Measurements from ENCODE around the gene PDLIM4. TPM values are rescaled to one million over a fixed set of nuclear protein-coding genes. Genes with fewer than 3 reads are reported as not detected.

The PDLIM4 gene
- total RNA-seq, 1 donor from 2014 or later, result 146 TPM

DNA sequence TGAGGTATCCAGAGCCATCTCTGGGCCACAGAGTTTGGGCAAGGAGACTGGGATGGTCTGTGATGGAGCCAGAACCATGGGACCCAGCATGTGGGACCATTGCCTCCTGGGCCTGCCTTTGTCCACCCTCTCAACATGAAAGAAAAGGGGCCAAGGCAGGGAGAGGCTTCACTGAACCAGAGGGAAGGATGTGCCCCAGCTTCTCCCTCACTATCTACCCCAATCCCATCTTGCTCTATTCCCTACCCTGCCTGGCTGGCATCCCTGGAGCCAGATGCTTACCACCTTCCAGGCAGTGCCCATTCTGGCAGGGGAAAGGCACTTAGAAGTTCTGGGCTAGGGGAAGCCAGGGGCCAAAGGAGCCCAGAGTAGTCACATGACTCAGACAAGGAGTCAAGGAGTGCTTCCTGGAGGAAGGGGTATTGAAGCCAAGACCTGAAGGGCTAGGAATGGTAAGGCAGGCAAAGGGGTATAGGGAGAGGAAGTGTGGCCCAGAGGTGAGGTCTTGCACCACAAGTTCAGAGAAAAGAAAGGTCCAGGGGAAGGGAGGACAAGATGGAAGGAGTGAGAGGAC lies 9.8 kb downstream of the PDLIM4 start:
- H3K4me3 ChIP-seq (ENCODE audit: low read depth, low read length), result no peak overlapping the region
- TF ChIP-seq, protein P1, sequence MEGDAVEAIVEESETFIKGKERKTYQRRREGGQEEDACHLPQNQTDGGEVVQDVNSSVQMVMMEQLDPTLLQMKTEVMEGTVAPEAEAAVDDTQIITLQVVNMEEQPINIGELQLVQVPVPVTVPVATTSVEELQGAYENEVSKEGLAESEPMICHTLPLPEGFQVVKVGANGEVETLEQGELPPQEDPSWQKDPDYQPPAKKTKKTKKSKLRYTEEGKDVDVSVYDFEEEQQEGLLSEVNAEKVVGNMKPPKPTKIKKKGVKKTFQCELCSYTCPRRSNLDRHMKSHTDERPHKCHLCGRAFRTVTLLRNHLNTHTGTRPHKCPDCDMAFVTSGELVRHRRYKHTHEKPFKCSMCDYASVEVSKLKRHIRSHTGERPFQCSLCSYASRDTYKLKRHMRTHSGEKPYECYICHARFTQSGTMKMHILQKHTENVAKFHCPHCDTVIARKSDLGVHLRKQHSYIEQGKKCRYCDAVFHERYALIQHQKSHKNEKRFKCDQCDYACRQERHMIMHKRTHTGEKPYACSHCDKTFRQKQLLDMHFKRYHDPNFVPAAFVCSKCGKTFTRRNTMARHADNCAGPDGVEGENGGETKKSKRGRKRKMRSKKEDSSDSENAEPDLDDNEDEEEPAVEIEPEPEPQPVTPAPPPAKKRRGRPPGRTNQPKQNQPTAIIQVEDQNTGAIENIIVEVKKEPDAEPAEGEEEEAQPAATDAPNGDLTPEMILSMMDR (IDR thresholded peaks at IDR 0.05; ENCODE audit: insufficient read depth, low read length, poor library complexity, severe bottlenecking), result no peak
- H3K27me3 ChIP-seq (ENCODE audit: control insufficient read depth, insufficient read depth, low read length), result no peaks in the 10 kb centered on the region
- H3K36me3 ChIP-seq (ENCODE audit: control insufficient read depth, insufficient read depth, low read length), result peaks cover 10% of the 10 kb centered on the region
- no peak for DNase-seq (ENCODE audit: low read depth)

DNA sequence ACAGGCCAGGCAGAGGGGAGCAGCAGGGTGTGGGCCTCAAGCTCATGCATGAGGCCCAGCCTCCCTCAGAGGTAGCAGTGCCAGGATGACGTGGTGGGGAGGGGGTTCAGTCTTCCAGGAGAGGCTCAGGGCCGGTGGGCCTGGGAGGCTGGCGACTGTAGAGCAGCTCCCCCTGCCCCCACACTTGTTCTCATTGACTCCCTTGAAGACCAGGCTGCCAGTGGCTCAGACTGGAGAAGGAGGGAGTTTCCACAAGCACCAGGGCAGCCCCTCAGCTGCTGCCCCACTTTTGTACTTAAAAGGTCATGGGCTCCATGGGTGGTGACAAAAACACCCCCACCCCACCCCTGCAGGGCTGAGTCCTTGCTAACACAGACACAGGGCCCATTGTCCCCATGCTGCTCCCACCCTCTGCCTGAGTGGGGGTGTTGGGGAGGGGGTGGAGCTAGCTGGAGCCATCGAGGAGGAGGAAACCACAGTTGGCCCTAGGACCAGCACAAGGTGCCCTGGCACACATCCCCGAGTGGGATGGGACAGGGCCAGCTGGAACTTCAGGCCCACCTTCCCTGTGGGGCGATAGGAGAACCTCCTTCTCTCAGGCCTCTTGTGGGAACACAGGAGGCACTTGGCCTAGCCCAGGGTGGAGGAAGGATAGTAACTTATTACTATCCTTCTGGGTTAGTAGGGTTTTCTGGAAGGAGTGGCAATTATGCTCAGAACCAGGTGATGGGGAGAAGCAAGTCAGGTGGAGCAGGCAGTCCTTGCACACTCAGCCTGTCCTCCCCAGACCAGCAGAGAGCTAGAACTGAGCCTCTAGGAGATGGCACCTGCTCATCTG lies 10.7 kb downstream of the PDLIM4 start:
- peaks cover 8% of the 10 kb centered on the region for H3K36me3 ChIP-seq (ENCODE audit: control insufficient read depth, insufficient read depth, low read length)
- TF ChIP-seq, protein P1 (IDR thresholded peaks at IDR 0.05; ENCODE audit: insufficient read depth, low read length, poor library complexity, severe bottlenecking), result no peak
- no peak overlapping the region for H3K4me3 ChIP-seq (ENCODE audit: low read depth, low read length)
- no peak for DNase-seq (ENCODE audit: low read depth)
- H3K27me3 ChIP-seq (ENCODE audit: control insufficient read depth, insufficient read depth, low read length), result no peaks in the 10 kb centered on the region

DNA sequence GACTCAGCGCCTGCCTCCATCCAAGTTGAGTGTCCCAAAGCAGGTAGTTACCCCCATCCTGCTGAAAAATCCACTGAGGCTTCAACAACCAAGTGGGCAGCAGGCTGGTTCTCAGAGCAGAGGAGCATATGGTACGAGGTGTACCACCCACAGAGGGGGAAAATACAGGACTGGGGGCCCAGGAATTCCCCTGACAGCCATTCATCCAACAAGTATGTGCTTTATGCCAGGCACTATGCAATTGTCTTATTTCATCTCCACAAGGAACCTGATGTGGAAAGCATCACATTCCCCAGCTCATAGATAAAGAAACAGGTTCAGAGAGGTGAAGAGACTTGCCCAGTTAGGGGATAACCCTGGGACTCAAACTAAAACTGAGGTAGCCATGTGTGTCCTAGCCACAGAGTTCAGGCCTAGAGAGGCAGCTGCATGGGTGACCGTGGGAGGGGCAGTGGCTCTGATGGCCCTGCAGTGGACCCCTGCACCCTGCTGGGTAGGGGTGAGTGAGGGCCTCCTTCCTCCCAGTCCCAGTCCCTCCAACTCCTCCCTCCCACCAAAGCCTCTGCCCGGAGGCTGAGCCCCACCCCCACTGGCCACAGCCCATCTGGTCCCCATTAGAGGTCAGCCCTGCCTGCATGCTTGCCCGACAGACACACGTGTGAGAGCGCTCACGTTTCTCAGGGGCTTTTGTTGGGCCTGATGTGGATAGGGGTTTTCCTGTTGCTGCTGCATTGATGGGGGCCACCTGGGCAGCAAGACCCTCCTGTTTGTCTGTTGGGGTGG lies 11.5 kb downstream of the PDLIM4 start:
- Histone ChIP-seq H3K4me3 (ENCODE audit: low read depth, low read length) (no peak overlapping the region), H3K27me3 (ENCODE audit: control insufficient read depth, insufficient read depth, low read length) (no peaks in the 10 kb centered on the region), H3K36me3 (ENCODE audit: control insufficient read depth, insufficient read depth, low read length) (peaks cover 8% of the 10 kb centered on the region)
- DNase-seq (ENCODE audit: low read depth), result no peak
- TF ChIP-seq, protein P1 (IDR thresholded peaks at IDR 0.05; ENCODE audit: insufficient read depth, low read length, poor library complexity, severe bottlenecking), result no peak

GRCh38 chr5:132269635-132270334 lies 12.3 kb downstream of the PDLIM4 start:
- no peak for DNase-seq (ENCODE audit: low read depth)
- H3K36me3 ChIP-seq (ENCODE audit: control insufficient read depth, insufficient read depth, low read length), result peaks cover 8% of the 10 kb centered on the region
- TF ChIP-seq, protein P1 (IDR thresholded peaks at IDR 0.05; ENCODE audit: insufficient read depth, low read length, poor library complexity, severe bottlenecking), result no peak
- no peaks in the 10 kb centered on the region for H3K27me3 ChIP-seq (ENCODE audit: control insufficient read depth, insufficient read depth, low read length)
- no peak overlapping the region for H3K4me3 ChIP-seq (ENCODE audit: low read depth, low read length)

DNA sequence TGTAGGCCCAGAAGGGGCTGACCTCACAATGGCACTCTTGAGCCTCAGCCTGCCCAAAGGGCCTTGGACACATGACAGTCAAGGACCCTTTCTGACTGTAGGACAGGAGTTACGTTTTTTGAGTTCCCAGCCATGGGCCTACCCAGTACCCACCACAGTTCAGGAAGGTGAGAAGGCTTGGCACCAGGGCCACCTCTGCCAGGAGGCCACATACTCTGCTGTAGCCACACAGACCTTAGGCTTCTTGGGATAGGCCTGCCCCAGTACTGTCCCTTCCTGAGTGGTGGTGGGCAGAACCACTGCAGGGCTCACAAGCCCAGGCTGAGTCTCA lies 12.8 kb downstream of the PDLIM4 start:
- H3K4me3 ChIP-seq (ENCODE audit: low read depth, low read length), result no peak overlapping the region
- no peaks in the 10 kb centered on the region for H3K27me3 ChIP-seq (ENCODE audit: control insufficient read depth, insufficient read depth, low read length)
- DNase-seq (ENCODE audit: low read depth), result no peak
- TF ChIP-seq, protein P1 (IDR thresholded peaks at IDR 0.05; ENCODE audit: insufficient read depth, low read length, poor library complexity, severe bottlenecking), result no peak
- peaks cover 6% of the 10 kb centered on the region for H3K36me3 ChIP-seq (ENCODE audit: control insufficient read depth, insufficient read depth, low read length)
